Panc1 (cell line): ENCODE results near the gene SART3.

Source experiments
- POLR2AphosphoS5 ChIP-seq: IDR thresholded peaks from 2 replicates; pipeline ENCODE4 v1.6.1; 2012; ENCODE audit warnings: mild to moderate bottlenecking, low read depth, low read length, moderate library complexity
- TF ChIP-seq, protein P1 (sequence below): fragments of 450-650 bp; IDR thresholded peaks from 2 replicates; pipeline ENCODE4 v1.5.1; 2017; ENCODE audit warnings: mild to moderate bottlenecking
- TF ChIP-seq, protein P2 (sequence below), 2 experiments: IDR thresholded peaks; 2 replicates each; pipeline ENCODE4 v1.6.1; 2011 to 2012; ENCODE audit warnings: low read depth in 2 of 2, control low read depth in 1 of 2, low read length in 1 of 2, mild to moderate bottlenecking in 1 of 2, moderate library complexity in 1 of 2; ENCODE audit not compliant: insufficient read depth in 1 of 2

GRCh38 chr12:108548954-108549521, 11.9 kb downstream of the SART3 start:
- TF ChIP-seq, protein P1, sequence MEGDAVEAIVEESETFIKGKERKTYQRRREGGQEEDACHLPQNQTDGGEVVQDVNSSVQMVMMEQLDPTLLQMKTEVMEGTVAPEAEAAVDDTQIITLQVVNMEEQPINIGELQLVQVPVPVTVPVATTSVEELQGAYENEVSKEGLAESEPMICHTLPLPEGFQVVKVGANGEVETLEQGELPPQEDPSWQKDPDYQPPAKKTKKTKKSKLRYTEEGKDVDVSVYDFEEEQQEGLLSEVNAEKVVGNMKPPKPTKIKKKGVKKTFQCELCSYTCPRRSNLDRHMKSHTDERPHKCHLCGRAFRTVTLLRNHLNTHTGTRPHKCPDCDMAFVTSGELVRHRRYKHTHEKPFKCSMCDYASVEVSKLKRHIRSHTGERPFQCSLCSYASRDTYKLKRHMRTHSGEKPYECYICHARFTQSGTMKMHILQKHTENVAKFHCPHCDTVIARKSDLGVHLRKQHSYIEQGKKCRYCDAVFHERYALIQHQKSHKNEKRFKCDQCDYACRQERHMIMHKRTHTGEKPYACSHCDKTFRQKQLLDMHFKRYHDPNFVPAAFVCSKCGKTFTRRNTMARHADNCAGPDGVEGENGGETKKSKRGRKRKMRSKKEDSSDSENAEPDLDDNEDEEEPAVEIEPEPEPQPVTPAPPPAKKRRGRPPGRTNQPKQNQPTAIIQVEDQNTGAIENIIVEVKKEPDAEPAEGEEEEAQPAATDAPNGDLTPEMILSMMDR, result no peak
- TF ChIP-seq, protein P2, sequence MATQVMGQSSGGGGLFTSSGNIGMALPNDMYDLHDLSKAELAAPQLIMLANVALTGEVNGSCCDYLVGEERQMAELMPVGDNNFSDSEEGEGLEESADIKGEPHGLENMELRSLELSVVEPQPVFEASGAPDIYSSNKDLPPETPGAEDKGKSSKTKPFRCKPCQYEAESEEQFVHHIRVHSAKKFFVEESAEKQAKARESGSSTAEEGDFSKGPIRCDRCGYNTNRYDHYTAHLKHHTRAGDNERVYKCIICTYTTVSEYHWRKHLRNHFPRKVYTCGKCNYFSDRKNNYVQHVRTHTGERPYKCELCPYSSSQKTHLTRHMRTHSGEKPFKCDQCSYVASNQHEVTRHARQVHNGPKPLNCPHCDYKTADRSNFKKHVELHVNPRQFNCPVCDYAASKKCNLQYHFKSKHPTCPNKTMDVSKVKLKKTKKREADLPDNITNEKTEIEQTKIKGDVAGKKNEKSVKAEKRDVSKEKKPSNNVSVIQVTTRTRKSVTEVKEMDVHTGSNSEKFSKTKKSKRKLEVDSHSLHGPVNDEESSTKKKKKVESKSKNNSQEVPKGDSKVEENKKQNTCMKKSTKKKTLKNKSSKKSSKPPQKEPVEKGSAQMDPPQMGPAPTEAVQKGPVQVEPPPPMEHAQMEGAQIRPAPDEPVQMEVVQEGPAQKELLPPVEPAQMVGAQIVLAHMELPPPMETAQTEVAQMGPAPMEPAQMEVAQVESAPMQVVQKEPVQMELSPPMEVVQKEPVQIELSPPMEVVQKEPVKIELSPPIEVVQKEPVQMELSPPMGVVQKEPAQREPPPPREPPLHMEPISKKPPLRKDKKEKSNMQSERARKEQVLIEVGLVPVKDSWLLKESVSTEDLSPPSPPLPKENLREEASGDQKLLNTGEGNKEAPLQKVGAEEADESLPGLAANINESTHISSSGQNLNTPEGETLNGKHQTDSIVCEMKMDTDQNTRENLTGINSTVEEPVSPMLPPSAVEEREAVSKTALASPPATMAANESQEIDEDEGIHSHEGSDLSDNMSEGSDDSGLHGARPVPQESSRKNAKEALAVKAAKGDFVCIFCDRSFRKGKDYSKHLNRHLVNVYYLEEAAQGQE (IDR thresholded peaks at IDR 0.05; ENCODE audit: insufficient read depth in 1 of 2, low read depth in 2 of 2, low read length in 1 of 2), result no peak
- TF ChIP-seq POLR2AphosphoS5, result no peak
